DOHH2 (cell line): ENCODE measurements around the gene OR2AT4.
"Not testable (repeated sequence)": the region's sequence is repeated elsewhere in the genome, so short reads cannot be mapped to it uniquely, and the experiment has no call there.

Experiments
- H3F3A ChIP-seq: fragments of 200-600 bp; sonication (generic), shearing (Covaris generic); 2 replicates; pipeline ENCODE4 v1.6.0; 2016; ENCODE audit warnings: antibody characterized with exemption, mild to moderate bottlenecking; ENCODE audit not compliant: control insufficient read depth, insufficient read depth
- H3K27ac ChIP-seq: fragments of 200-600 bp; sonication (generic); 2 replicates; pipeline ENCODE4 v1.5.1; 2014; ENCODE audit warnings: low read depth, mild to moderate bottlenecking, low read length, moderate library complexity
- H3K27me3 ChIP-seq: fragments of 200-600 bp; sonication (generic); 2 replicates; pipeline ENCODE4 v1.6.1; 2014; ENCODE audit warnings: mild to moderate bottlenecking, low read length, mixed read lengths; ENCODE audit not compliant: control insufficient read depth
- H3K36me3 ChIP-seq: fragments of 200-600 bp; sonication (generic); 2 replicates; pipeline ENCODE4 v1.6.1; 2014; ENCODE audit warnings: mild to moderate bottlenecking, low read length, moderate library complexity, mixed read lengths; ENCODE audit not compliant: control insufficient read depth
- H3K4me1 ChIP-seq: fragments of 200-600 bp; sonication (generic); 2 replicates; pipeline ENCODE4 v1.6.1; 2014; ENCODE audit warnings: mild to moderate bottlenecking, low read length, mixed read lengths; ENCODE audit not compliant: control insufficient read depth
- H3K4me2 ChIP-seq: fragments of 200-600 bp; sonication (generic); 2 replicates; pipeline ENCODE4 v1.6.0; 2014; ENCODE audit warnings: mild to moderate bottlenecking, low read length, moderate library complexity
- H3K4me3 ChIP-seq: fragments of 200-600 bp; sonication (generic); 2 replicates; pipeline ENCODE4 v1.5.1; 2014; ENCODE audit warnings: mild to moderate bottlenecking, low read length, mixed read lengths
- H3K79me2 ChIP-seq: fragments of 200-600 bp; sonication (generic); 2 replicates; pipeline ENCODE4 v1.6.1; 2014; ENCODE audit warnings: mild to moderate bottlenecking, low read length, mixed read lengths; ENCODE audit not compliant: control insufficient read depth
- H3K9me2 ChIP-seq: fragments of 200-600 bp; sonication (generic); replicated peaks from 2 replicates; pipeline ENCODE4 v1.6.1; 2014; ENCODE audit warnings: mild to moderate bottlenecking, low read length, mixed read lengths; ENCODE audit not compliant: control insufficient read depth
- H3K9me3 ChIP-seq: fragments of 200-600 bp; sonication (generic); 2 replicates; pipeline ENCODE4 v1.6.1; 2014; ENCODE audit warnings: antibody characterized with exemption, low read length, mixed read lengths; ENCODE audit not compliant: control insufficient read depth, insufficient read depth
- H4K20me1 ChIP-seq: fragments of 200-600 bp; sonication (generic); 2 replicates; pipeline ENCODE4 v1.6.0; 2014; ENCODE audit warnings: low read depth, mild to moderate bottlenecking, antibody characterized with exemption, low read length, moderate library complexity; ENCODE audit not compliant: control insufficient read depth, insufficient read depth
- EZH2phosphoT487 ChIP-seq: fragments of 200-600 bp; sonication (generic); IDR thresholded peaks from 2 replicates; pipeline ENCODE4 v1.6.1; 2017; ENCODE audit warnings: borderline replicate concordance, mild to moderate bottlenecking, antibody characterized with exemption, low read length, moderate library complexity, mixed read lengths
- TF ChIP-seq, protein P1 (sequence below): fragments of 200-600 bp; sonication (generic); IDR thresholded peaks from one replicate; pipeline ENCODE4 v1.5.1; 2014; ENCODE audit warnings: antibody characterized with exemption, mild to moderate bottlenecking, low read depth, low read length; ENCODE audit not compliant: poor library complexity, severe bottlenecking

OR2AT4 gene

GRCh38 chr11:75097173-75097557, 489 bp upstream of the OR2AT4 start:
- no peaks in the 10 kb centered on the region for H3K9me3 ChIP-seq
- H3K36me3 ChIP-seq: no peaks in the 10 kb centered on the region
- no peaks in the 10 kb centered on the region for H3F3A ChIP-seq
- H4K20me1 ChIP-seq: no peaks in the 10 kb centered on the region
- no peaks in the 10 kb centered on the region for H3K9me2 ChIP-seq
- H3K4me2 ChIP-seq: no peak overlapping the region
- no peak overlapping the region for H3K27ac ChIP-seq
- peaks cover 13% of the 10 kb centered on the region; the same call in 1 of the 2 replicates for H3K27me3 ChIP-seq
- no peaks in the 10 kb centered on the region for H3K79me2 ChIP-seq
- TF ChIP-seq, protein P1, sequence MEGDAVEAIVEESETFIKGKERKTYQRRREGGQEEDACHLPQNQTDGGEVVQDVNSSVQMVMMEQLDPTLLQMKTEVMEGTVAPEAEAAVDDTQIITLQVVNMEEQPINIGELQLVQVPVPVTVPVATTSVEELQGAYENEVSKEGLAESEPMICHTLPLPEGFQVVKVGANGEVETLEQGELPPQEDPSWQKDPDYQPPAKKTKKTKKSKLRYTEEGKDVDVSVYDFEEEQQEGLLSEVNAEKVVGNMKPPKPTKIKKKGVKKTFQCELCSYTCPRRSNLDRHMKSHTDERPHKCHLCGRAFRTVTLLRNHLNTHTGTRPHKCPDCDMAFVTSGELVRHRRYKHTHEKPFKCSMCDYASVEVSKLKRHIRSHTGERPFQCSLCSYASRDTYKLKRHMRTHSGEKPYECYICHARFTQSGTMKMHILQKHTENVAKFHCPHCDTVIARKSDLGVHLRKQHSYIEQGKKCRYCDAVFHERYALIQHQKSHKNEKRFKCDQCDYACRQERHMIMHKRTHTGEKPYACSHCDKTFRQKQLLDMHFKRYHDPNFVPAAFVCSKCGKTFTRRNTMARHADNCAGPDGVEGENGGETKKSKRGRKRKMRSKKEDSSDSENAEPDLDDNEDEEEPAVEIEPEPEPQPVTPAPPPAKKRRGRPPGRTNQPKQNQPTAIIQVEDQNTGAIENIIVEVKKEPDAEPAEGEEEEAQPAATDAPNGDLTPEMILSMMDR: no peak
- TF ChIP-seq EZH2phosphoT487: no peak
- no peaks in the 10 kb centered on the region for H3K4me1 ChIP-seq
- H3K4me3 ChIP-seq: no peak overlapping the region

GRCh38 chr11:75094382-75094781, 2.3 kb downstream of the OR2AT4 start:
- H3K9me3 ChIP-seq, H3K4me1 ChIP-seq, H3K36me3 ChIP-seq, H3F3A ChIP-seq, H3K79me2 ChIP-seq, H3K27me3 ChIP-seq, H3K9me2 ChIP-seq, H3K4me3 ChIP-seq, H4K20me1 ChIP-seq, H3K27ac ChIP-seq, H3K4me2 ChIP-seq: not testable (repeated sequence)

DNA sequence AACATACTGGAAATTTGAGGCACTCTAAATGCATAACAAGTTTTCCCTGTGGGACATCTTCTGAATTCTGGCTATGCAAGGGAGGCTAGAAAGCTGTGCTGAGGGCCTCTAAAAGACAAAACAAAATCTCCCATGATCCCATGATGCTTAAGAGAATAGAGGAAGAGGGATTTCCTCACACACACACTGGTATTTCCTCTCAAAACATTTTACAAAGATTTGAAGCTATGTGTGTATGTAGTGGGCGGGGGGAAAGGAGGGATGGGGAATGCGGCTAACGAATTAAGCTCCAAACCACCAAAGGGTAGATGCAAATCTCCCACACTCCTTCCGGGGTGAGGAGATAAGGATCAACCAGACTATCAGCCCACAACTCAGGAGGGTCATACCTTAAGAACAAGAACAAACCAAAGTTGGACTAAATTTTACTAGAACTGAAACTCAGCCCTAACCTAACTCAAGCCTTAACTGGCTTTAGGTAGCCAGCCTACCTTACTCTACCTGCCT, 6.0 kb downstream of the OR2AT4 start:
- TF ChIP-seq, protein P1: no peak
- no peak for TF ChIP-seq EZH2phosphoT487
- H3K4me3 ChIP-seq: no peak overlapping the region
- no peak overlapping the region for H3K27ac ChIP-seq
- H3K79me2 ChIP-seq: no peaks in the 10 kb centered on the region
- H4K20me1 ChIP-seq: no peaks in the 10 kb centered on the region
- no peak overlapping the region for H3K4me2 ChIP-seq
- H3K4me1 ChIP-seq: no peaks in the 10 kb centered on the region
- no peaks in the 10 kb centered on the region for H3F3A ChIP-seq
- H3K36me3 ChIP-seq: no peaks in the 10 kb centered on the region
- H3K27me3 ChIP-seq: peaks cover 21% of the 10 kb centered on the region
- H3K9me3 ChIP-seq: no peaks in the 10 kb centered on the region
- no peaks in the 10 kb centered on the region for H3K9me2 ChIP-seq

DNA sequence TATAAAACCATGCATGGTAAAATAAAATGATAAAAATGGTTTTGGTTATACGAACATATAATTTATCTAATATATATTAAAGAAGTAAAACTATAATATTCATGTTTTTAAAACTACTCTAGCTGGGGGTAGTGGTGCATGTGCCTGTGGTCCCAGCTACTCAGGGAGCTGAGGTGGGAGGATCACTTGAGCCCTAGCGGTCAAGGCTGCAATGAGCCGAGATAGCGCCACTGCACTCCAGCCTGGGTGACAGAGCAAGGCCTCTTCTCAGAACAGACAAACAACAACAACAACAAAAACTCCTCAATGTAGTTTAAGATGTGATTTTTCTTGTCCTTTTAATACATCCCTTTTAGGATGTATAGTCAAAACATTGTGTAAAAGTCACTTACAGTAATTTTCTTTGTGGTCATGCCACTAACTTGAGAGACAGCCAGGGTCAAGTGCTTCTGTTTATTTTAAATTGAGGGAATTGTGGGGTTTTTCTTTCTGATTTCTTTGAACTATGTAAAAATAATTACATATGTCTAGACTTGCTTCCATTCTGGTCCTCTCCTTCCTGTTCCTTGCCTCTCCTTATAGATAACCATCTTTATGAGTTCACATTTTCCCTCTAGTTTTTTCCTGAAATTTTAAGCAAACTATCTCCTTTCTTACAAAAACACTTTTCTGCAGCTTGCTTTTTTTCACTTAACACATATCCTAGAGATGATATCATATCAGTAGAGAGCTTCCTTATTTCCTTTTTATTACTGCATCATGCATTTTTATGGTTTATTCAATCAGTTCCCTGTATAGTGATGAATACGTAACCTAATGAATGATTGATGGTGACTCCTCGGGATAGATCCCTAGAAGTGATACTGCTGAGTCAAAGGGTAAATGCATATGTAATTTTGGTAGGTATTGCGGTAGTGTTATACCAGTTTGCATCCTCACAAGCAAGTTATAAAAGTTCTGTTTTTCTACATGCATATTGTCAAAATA, 9.1 kb downstream of the OR2AT4 start:
- H3K4me1 ChIP-seq: no peaks in the 10 kb centered on the region
- H3K36me3 ChIP-seq: no peaks in the 10 kb centered on the region
- H3K9me3 ChIP-seq: no peaks in the 10 kb centered on the region
- H3K9me2 ChIP-seq: no peaks in the 10 kb centered on the region
- peaks cover 19% of the 10 kb centered on the region for H3K27me3 ChIP-seq
- H3K4me2 ChIP-seq: no peak overlapping the region
- no peaks in the 10 kb centered on the region for H3F3A ChIP-seq
- TF ChIP-seq, protein P1: no peak
- TF ChIP-seq EZH2phosphoT487: no peak
- H3K27ac ChIP-seq: no peak overlapping the region
- no peaks in the 10 kb centered on the region for H3K79me2 ChIP-seq
- H3K4me3 ChIP-seq: no peak overlapping the region
- no peaks in the 10 kb centered on the region for H4K20me1 ChIP-seq
